Measurements from ENCODE around the gene NOTCH4. TPM values are rescaled to one million over a fixed set of nuclear protein-coding genes. Genes with fewer than 3 reads are reported as not detected.

NOTCH4 gene
- total RNA-seq, 1 donor from 2014 or later, result 151 TPM

DNA sequence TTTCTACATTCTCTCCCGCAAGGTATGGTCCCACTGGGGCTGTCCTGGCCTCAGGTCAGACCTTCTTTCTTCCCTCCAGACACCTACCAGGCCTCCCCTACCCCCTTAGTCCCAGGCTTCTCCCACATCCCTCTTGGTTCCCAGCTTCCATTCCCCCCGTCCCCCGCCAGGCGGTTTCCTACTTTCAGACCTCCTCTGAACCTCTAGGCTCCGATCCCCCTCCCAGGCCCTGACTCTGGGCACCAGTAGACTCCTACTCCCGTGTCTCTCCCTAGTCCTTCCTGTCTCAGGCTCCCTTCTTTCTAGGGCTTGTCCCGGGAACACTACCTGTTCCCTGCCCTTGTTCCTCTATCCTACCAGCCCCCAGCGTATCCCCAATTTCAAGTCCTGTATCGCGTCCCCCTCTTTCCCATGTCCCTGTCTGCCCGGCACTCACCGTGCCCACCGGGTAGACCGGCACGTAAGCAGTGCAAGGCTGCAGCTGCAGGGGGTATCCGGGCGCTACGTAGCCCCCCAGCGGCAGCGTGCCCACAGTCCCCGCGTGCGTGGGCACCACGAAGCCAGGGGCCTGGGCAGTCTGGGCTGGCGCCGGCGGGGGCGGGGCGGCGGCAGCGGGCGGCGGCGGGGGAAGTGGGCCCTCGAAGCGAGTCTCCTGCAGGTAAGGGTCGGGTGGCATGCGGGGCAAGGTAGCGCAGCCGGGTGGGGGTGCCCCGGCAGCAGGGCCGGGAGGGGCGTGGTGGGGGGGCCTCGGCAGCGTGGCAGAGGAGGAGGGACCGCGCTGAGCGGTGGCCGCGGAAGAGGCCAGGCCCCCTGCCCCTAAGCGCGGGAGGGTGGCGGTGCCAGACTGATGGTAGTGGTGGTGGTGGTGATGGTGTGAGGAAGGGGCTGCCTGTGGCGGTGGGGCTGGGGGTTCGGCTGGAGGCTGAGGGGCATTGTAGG lies 73.7 kb downstream of the NOTCH4 start:
- Mint-ChIP-seq H3K9me3 (ENCODE audit: unreplicated experiment) (no peaks in the 10 kb centered on the region), H3K4me1 (ENCODE audit: unreplicated experiment) (peaks cover 43% of the 10 kb centered on the region), H3K27ac (ENCODE audit: unreplicated experiment) (no peak overlapping the region), H3K27me3 (ENCODE audit: unreplicated experiment) (peaks cover 19% of the 10 kb centered on the region), H3K36me3 (ENCODE audit: low read depth, unreplicated experiment) (peaks cover 7% of the 10 kb centered on the region), H3K4me3 (ENCODE audit: unreplicated experiment) (peak overlapping the region; percentile 83)
- no peak for TF ChIP-seq CTCF (IDR thresholded peaks at IDR 0.05; ENCODE audit: unreplicated experiment)
- DNase-seq (ENCODE audit: low spot score), result no peak

GRCh38 chr6:32149092-32149755 lies 74.6 kb downstream of the NOTCH4 start:
- H3K4me3 Mint-ChIP-seq (ENCODE audit: unreplicated experiment), result peak overlapping the region; percentile 82
- H3K9me3 Mint-ChIP-seq (ENCODE audit: unreplicated experiment), result no peaks in the 10 kb centered on the region
- H3K4me1 Mint-ChIP-seq (ENCODE audit: unreplicated experiment), result peaks cover 39% of the 10 kb centered on the region
- H3K36me3 Mint-ChIP-seq (ENCODE audit: low read depth, unreplicated experiment), result peaks cover 7% of the 10 kb centered on the region
- no peak for TF ChIP-seq CTCF (IDR thresholded peaks at IDR 0.05; ENCODE audit: unreplicated experiment)
- H3K27ac Mint-ChIP-seq (ENCODE audit: unreplicated experiment), result no peak overlapping the region
- H3K27me3 Mint-ChIP-seq (ENCODE audit: unreplicated experiment), result peaks cover 23% of the 10 kb centered on the region
- DNase-seq (ENCODE audit: low spot score), result no peak

GRCh38 chr6:32148289-32149091 lies 75.4 kb downstream of the NOTCH4 start:
- peaks cover 35% of the 10 kb centered on the region for H3K4me1 Mint-ChIP-seq (ENCODE audit: unreplicated experiment)
- TF ChIP-seq CTCF (IDR thresholded peaks at IDR 0.05; ENCODE audit: unreplicated experiment), result no peak
- peak overlapping the region; percentile 82 for H3K4me3 Mint-ChIP-seq (ENCODE audit: unreplicated experiment)
- no peaks in the 10 kb centered on the region for H3K9me3 Mint-ChIP-seq (ENCODE audit: unreplicated experiment)
- H3K36me3 Mint-ChIP-seq (ENCODE audit: low read depth, unreplicated experiment), result peaks cover 7% of the 10 kb centered on the region
- H3K27me3 Mint-ChIP-seq (ENCODE audit: unreplicated experiment), result peaks cover 23% of the 10 kb centered on the region
- H3K27ac Mint-ChIP-seq (ENCODE audit: unreplicated experiment), result no peak overlapping the region
- DNase-seq (ENCODE audit: low spot score), result peak; percentile 69

GRCh38 chr6:32147401-32148132 lies 76.3 kb downstream of the NOTCH4 start:
- TF ChIP-seq CTCF (IDR thresholded peaks at IDR 0.05; ENCODE audit: unreplicated experiment), result no peak
- peaks cover 23% of the 10 kb centered on the region for H3K27me3 Mint-ChIP-seq (ENCODE audit: unreplicated experiment)
- no peaks in the 10 kb centered on the region for H3K9me3 Mint-ChIP-seq (ENCODE audit: unreplicated experiment)
- H3K4me1 Mint-ChIP-seq (ENCODE audit: unreplicated experiment), result peaks cover 31% of the 10 kb centered on the region
- no peak for DNase-seq (ENCODE audit: low spot score)
- H3K36me3 Mint-ChIP-seq (ENCODE audit: low read depth, unreplicated experiment), result peaks cover 7% of the 10 kb centered on the region
- H3K4me3 Mint-ChIP-seq (ENCODE audit: unreplicated experiment), result peak overlapping the region; percentile 82
- peak overlapping the region; percentile 42 for H3K27ac Mint-ChIP-seq (ENCODE audit: unreplicated experiment)
